Adrenal gland (tissue), 5 donors: ENCODE results near the gene NCOA4.

Experiments used
- CTCF ChIP-seq, 6 experiments: fragments of 450-650 bp in 4 of 6; fragments of 200-600 bp in 2 of 6; sonication (generic) in 1 of 6; IDR thresholded peaks; 1 replicate in 5 of 6; 2 replicates in 1 of 6; pipeline versions ENCODE4 v1.5.1 to v1.8.0; 2016 to 2021; ENCODE audit warnings: antibody characterized with exemption in 6 of 6, mild to moderate bottlenecking in 2 of 6, moderate library complexity in 1 of 6
- POLR2A ChIP-seq, 2 donors: fragments of 450-650 bp; IDR thresholded peaks; one replicate each; pipeline ENCODE4 v1.6.1; 2017; ENCODE audit warnings: antibody characterized with exemption in 2 of 2, mild to moderate bottlenecking in 2 of 2, moderate library complexity in 1 of 2
- donor health status: DM: no; HTN: no; CAD: no.

GRCh38 chr10:46025406-46025805 lies 5.0 kb downstream of the NCOA4 start:
- TF ChIP-seq CTCF (IDR thresholded peaks at IDR 0.05) (no peak), POLR2A (IDR thresholded peaks at IDR 0.05) (no peak)
